Left cardiac atrium (tissue), 4 donors: ENCODE results near the gene SLAMF9. TPM values are rescaled to one million over a fixed set of nuclear protein-coding genes. Genes with fewer than 3 reads are reported as not detected.
A peak's percentile ranks its signal among the peaks of the same experiment; 100 is the strongest.

ENCODE experiments used
- ATAC-seq, 2 donors: fragments of 200-7000 bp; cut with Tn5 transposase; one replicate each; pipeline ENCODE4 v1.9.1; 2020; ENCODE audit warnings: mild to moderate bottlenecking in 2 of 2, moderate library complexity in 2 of 2
- DNase-seq: peaks from one replicate; pipeline ENCODE4 v3.0.0-alpha.2; 2020
- intact Hi-C, 2 donors: fragments of 100-400 bp; cut with DNase I; formaldehyde crosslinking; loops; one replicate each; pipeline versions ENCODE4 v1.14.1 to v1.15.1; 2022 to 2023
- total RNA-seq, 2 donors: library from RNA; stranded (reverse); fragmentation: NEBNext Ultra II Directional; extraction: Animal tissue kit (Norgen Biotek cat#: 25700); gene quantifications; one replicate each; pipeline ENCODE4 v1.2.1, GENCODE V29; 2021
- donor health status: DM: no; HTN: yes; CAD: no.
- donor health status: DM: no; HTN: yes; CAD: no; lungs with severe emphysema.
- donor health status: DM: yes; HTN: yes; CAD: no.
- donor health status: Dilated cardiomyopathy.

Gene SLAMF9
- total RNA-seq, 2 donors from 2014 or later = 0.35 TPM; not detected in 1

- ATAC-seq (peak; percentile 3 to 7), DNase-seq (no peak)
- intact Hi-C loops = loop anchor here in 1 of 2 donors (5.0 kb wide), 1 partner anchor 141 kb away; no protein-coding TSS in a partner anchor
These were observed 15.7 kb downstream of the SLAMF9 start for GRCh38 chr1:159938211-159938852.

GRCh38 chr1:159937054-159937750, 16.8 kb downstream of the SLAMF9 start:
- DNase-seq = no peak
- intact Hi-C loops = loop anchor here (2.0 to 5.0 kb wide), 2 partner anchors 68 to 140 kb away; no protein-coding TSS in a partner anchor
- ATAC-seq = peak; percentile 6 to 15

- DNase-seq (peak; percentile 78), ATAC-seq (peak; percentile 67 to 75)
- intact Hi-C loops = loop anchor here (1.0 to 5.0 kb wide), 3 partner anchors 68 to 139 kb away; no protein-coding TSS in a partner anchor
These were observed 17.6 kb downstream of the SLAMF9 start for GRCh38 chr1:159936273-159936904.

DNA sequence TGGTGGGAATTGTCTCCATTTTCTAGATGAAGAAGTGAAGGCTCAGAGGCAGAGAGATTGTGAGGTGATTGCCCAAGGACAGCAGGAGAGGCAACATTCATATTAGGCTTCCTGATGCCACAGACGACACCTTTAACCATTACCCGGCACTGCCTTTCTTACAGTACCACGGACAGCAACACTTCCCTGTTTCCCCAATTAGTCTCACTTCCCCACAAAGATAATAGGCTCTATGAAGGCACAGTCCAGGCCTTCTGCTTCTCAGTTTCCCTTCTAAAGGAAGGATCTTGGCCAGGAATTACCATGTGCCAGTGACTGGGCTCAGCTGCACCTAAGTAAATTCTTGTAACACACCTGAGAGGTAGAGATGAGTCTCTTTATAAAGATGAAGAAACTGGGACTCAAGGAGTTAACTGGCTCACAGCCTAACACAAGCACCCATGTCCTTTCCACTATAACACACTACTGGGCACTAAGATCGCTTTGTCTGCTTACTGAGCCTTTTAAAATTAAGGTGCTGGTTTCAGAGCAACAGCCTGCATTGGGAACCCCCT, 18.2 kb downstream of the SLAMF9 start:
- ATAC-seq (no peak), DNase-seq (no peak)
- intact Hi-C loops = loop anchor here (1.0 to 5.0 kb wide), 3 partner anchors 69 to 138 kb away; no protein-coding TSS in a partner anchor

DNA sequence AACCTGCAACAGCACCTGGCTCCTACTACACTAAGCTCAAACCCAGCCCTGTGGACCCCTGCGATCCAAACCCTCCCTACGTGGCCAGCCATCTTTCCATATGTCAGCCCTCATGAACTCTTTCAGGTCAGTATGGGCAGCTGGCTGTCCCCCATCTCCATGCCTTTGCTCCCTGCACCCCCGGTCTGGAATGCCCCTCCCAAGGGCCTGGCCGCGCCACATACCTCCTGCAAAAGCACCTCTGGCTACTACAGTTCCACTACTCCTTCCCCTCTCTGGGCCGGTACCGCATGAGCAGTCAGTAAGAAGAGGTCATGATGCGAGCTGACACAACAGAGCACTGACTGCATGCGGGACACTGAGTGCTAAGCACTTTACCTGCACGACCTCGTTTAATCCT, 18.7 kb downstream of the SLAMF9 start:
- intact Hi-C loops = loop anchor here in 1 of 2 donors (5.0 kb wide), 1 partner anchor 138 kb away; no protein-coding TSS in a partner anchor
- no peak for DNase-seq
- ATAC-seq = no peak

- intact Hi-C loops = loop anchor here in 1 of 2 donors (5.0 kb wide), 1 partner anchor 137 kb away; no protein-coding TSS in a partner anchor
- no peak for ATAC-seq
- no peak for DNase-seq
These were observed 19.6 kb downstream of the SLAMF9 start for GRCh38 chr1:159934136-159935039.

DNA sequence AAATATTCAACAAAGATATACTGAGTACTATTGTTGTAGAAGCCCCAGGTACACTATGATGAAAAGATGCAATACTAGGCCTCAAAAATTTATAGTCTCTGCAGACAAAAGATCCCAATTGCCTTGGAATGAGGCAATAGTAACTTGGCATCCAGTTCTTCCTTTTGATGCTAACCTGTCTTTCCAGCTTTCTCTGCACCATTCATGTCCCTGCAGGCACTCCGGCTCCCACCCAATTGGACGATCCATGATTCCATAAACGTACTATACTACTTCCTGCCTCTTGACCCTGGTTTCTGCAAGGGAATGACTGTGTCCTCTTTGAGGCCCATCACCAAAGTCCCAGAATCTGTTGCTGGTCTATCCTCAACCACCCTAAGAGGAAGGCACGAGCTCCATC, 20.7 kb downstream of the SLAMF9 start:
- ATAC-seq (no peak), DNase-seq (no peak)
- intact Hi-C loops = no loop called here

GRCh38 chr1:159932296-159933285, 21.4 kb downstream of the SLAMF9 start:
- intact Hi-C loops = no loop called here

DNA sequence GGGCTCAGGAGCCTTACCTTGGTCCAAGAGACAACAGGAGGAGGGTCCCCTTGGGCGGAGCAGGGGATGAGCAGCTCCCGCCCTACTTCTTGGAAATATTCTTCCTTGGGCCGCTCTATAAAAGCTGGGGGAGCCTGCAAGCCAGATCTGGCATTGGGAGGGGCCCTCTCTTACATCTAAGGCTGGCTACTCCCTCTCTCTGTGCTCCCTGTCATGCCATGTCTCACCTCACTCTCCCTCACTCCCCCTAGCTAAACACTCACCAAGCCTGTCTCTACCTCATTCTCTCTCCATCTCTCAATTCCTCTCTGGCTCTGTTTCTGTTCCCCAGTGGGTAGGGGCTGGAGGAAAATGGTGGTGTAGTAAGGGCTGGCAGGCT, 22.3 kb downstream of the SLAMF9 start:
- DNase-seq (no peak), ATAC-seq (peak in 1 of 2 donors; percentile 12)
- intact Hi-C loops = no loop called here

More at GRCh38 chr1:159932296-159933285, 21.4 kb downstream of the SLAMF9 start:
- ATAC-seq = no peak
- no peak for DNase-seq

DNA sequence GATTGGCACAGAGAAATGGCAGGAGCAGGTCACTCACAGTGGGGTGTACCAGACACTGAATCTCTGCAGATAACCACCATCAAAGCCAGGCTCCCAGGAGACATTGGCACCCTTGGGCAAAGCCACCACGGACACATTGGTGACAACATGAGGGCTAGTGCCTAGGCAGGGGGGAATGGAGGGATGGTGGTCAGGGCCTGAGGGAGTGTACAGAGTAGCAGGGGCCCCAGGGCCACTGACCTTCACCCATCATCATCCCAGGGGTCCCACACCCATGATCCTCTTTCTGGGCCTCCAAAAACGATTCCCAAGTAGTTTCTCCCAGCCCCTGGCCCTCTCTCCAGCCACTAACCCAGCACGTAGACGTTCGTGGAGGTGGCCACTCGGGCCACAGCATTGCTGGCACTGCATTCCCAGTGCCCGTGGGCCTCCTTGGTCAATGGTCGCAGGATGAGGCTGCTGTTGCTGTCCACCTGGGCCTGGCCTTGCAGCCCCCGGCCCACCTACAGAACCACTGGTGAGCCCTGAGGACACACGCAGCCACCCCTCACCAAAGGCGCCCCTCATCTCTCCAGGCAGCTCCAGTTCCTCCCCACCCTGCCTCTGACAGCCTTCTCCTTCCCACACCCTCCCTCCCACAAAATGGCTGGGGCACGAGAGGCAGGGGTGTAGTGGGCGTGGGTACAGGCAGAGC, 22.8 kb downstream of the SLAMF9 start:
- DNase-seq = peak; percentile 13
- no peak for ATAC-seq
- intact Hi-C loops = no loop called here

DNA sequence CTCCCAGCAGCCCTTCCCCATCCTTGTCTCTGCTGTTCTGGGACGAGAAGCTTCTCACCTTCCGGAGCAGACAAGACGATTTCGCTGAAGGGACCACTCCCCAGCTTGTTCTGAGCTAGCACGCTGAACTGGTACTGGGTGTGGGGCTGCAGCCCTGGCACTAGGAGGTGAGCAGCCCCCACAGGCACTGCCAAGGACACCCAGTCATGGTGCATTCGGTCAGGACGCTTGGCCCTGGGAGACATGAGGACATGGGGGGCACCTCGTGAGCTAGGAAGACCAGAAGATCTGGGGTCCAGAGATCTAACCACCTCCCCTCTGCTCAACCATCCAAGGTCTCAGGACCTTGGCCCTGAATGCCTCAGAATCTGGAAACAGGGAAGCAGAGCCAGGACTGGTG, 23.4 kb downstream of the SLAMF9 start:
- no peak for DNase-seq
- no peak for ATAC-seq
- intact Hi-C loops = no loop called here

GRCh38 chr1:159930216-159930615, 23.8 kb downstream of the SLAMF9 start:
- intact Hi-C loops = no loop called here
- DNase-seq (no peak), ATAC-seq (no peak)

DNA sequence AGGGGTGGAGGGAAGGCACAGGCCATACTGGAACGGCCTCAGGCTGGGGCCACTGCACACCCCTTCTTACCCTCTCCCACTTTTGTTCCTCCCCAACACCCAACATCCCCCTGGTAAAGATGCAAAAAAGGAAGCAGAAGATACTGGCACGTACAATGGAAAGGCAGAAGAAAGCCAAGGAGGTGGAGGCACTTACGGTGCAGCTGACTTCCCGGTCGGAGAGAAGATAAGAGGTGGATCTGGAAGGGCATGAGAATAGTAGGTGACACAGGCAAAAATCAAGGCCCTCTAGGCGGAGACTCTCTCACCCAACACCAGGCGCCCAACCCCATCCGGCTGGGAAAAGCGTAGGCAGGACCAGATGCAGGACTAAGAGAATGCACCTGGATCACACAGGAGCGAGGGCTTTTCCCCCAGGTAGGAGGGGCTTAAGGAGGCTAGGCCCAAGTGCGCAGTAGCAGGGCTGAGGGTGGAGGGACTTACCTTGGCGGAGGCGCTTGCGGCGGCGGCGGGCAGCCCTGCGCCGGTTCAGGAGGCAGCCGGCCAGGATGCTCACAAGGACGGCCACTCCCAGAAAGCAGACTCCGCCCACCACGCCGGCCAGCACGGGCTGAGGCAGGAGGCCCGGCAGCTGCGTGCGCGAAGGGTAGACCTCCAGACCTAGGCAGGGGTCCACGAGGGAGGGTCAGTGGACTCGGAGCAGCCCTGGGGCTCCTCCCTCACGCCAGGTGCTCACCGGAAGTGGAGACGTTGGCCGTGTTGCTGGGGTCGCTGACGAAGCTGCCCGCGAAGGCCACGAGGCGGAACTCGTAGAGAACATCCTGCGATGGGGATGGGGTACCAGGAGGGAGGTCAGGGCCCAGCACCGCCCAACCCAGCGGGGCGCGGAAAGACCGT, 24.6 kb downstream of the SLAMF9 start:
- DNase-seq = no peak
- ATAC-seq = no peak
- intact Hi-C loops = no loop called here

- DNase-seq (no peak), ATAC-seq (no peak)
- intact Hi-C loops = no loop called here
These were observed 25.5 kb downstream of the SLAMF9 start for GRCh38 chr1:159928491-159929050.

DNA sequence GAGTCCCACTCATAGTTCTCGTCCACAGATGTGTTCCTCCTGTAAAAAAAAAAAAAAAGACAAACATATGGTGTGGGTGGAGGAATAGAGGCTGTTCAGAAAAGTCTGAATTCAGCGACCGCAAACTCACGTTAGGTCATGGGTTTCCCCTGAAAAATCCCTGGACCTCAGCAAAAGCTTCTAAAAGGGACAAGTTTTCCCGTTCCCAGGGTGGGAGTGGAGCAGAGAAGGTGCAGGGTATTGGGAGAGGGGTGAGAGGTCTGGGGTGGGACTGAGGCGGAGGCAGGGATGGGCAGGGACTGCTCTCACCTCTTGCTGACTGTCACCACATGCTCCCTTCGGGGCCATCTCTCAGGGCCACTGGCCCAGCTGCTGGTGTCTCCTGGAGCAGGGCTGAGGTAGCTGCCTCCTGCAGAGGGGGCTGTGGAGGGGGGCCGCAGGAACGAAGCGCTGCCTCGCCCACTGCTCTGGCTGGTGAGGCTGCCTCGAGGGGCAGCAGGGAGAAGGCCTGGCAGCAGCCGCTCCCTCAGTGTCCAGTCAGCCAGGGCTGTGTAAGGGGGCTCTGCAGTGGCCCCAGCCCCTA, 26.1 kb downstream of the SLAMF9 start:
- DNase-seq = no peak
- ATAC-seq = no peak
- intact Hi-C loops = no loop called here
